Trophoblast cell (in vitro differentiated cells and primary cell): ENCODE results near the gene EIF4E.
A peak's percentile ranks its signal among the peaks of the same experiment; 100 is the strongest.
"Not testable (repeated sequence)": the region's sequence is repeated elsewhere in the genome, so short reads cannot be mapped to it uniquely, and the experiment has no call there.

Source experiments
- DNase-seq, 2 donors: peaks; one replicate each; pipeline ENCODE4 v3.0.0-alpha.2; 2016
- H2AFZ ChIP-seq: 2 replicates; pipeline ENCODE4 v1.6.1; 2013; ENCODE audit warnings: low read length, moderate library complexity, mild to moderate bottlenecking; ENCODE audit not compliant: insufficient read depth, poor library complexity
- H2AK5ac ChIP-seq: 2 replicates; pipeline ENCODE4 v1.6.1; 2013; ENCODE audit warnings: mild to moderate bottlenecking, low read length
- H2BK120ac ChIP-seq: 2 replicates; pipeline ENCODE4 v1.6.1; 2013; ENCODE audit warnings: low read length, mild to moderate bottlenecking, moderate library complexity; ENCODE audit not compliant: insufficient read depth, poor library complexity
- H2BK12ac ChIP-seq: 2 replicates; pipeline ENCODE4 v1.6.1; 2013; ENCODE audit warnings: mild to moderate bottlenecking, low read length, moderate library complexity
- H2BK5ac ChIP-seq: 2 replicates; pipeline ENCODE4 v1.6.1; 2013; ENCODE audit warnings: low read length, low read depth, moderate library complexity, mild to moderate bottlenecking; ENCODE audit not compliant: poor library complexity
- H3K14ac ChIP-seq: 2 replicates; pipeline ENCODE4 v1.6.1; 2013; ENCODE audit warnings: mild to moderate bottlenecking, low read length
- H3K18ac ChIP-seq: 2 replicates; pipeline ENCODE4 v1.6.1; 2013; ENCODE audit warnings: mild to moderate bottlenecking, low read length
- H3K23ac ChIP-seq: 2 replicates; pipeline ENCODE4 v1.6.1; 2013; ENCODE audit warnings: low read length
- H3K27ac ChIP-seq: 2 replicates; pipeline ENCODE4 v1.5.1; 2013; ENCODE audit warnings: low read depth, mild to moderate bottlenecking, inconsistent platforms, low read length, moderate library complexity
- H3K27me3 ChIP-seq: 2 replicates; pipeline ENCODE4 v1.6.1; 2013; ENCODE audit warnings: inconsistent platforms, mild to moderate bottlenecking, low read length, moderate library complexity; ENCODE audit not compliant: insufficient read depth
- H3K36me3 ChIP-seq, 2 experiments: 1 replicate in 1 of 2; 2 replicates in 1 of 2; pipeline ENCODE4 v1.6.1; 2013; ENCODE audit warnings: low read length in 2 of 2, mild to moderate bottlenecking in 2 of 2, moderate library complexity in 1 of 2; ENCODE audit not compliant: insufficient read depth in 2 of 2, control insufficient read depth in 1 of 2
- H3K4ac ChIP-seq: 2 replicates; pipeline ENCODE4 v1.6.1; 2013; ENCODE audit warnings: low read depth, mild to moderate bottlenecking, low read length, moderate library complexity
- H3K4me1 ChIP-seq, 2 experiments: 1 replicate in 1 of 2; 2 replicates in 1 of 2; pipeline ENCODE4 v1.6.1; 2013; ENCODE audit warnings: low read length in 2 of 2, mild to moderate bottlenecking in 2 of 2, moderate library complexity in 1 of 2; ENCODE audit not compliant: insufficient read depth in 2 of 2, control insufficient read depth in 1 of 2
- H3K4me2 ChIP-seq: 2 replicates; pipeline ENCODE4 v1.6.1; 2013; ENCODE audit warnings: inconsistent platforms, mild to moderate bottlenecking, low read length, moderate library complexity
- H3K4me3 ChIP-seq: 2 replicates; pipeline ENCODE4 v1.5.1; 2013; ENCODE audit warnings: mild to moderate bottlenecking, low read depth, low read length, inconsistent platforms
- H3K79me1 ChIP-seq: one replicate; pipeline ENCODE4 v1.6.1; 2013; ENCODE audit warnings: low read length
- H3K79me2 ChIP-seq: 2 replicates; pipeline ENCODE4 v1.6.1; 2013; ENCODE audit warnings: low read length, mild to moderate bottlenecking; ENCODE audit not compliant: control insufficient read depth, insufficient read depth, poor library complexity
- H3K9ac ChIP-seq: 2 replicates; pipeline ENCODE4 v1.6.1; 2013; ENCODE audit warnings: mild to moderate bottlenecking, low read length
- H3K9me3 ChIP-seq: 2 replicates; pipeline ENCODE4 v1.6.1; 2013; ENCODE audit warnings: low read depth, mild to moderate bottlenecking, control low read depth, inconsistent platforms, low read length; ENCODE audit not compliant: insufficient read depth
- H4K12ac ChIP-seq: 2 replicates; pipeline ENCODE4 v1.6.1; 2013; ENCODE audit warnings: low read depth, mild to moderate bottlenecking, low read length, moderate library complexity
- H4K8ac ChIP-seq: 2 replicates; pipeline ENCODE4 v1.6.1; 2013; ENCODE audit warnings: low read depth, mild to moderate bottlenecking, low read length, moderate library complexity
- H4K91ac ChIP-seq: one replicate; pipeline ENCODE4 v1.6.1; 2013; ENCODE audit warnings: low read depth, mild to moderate bottlenecking, low read length, moderate library complexity
- WGBS: extraction: QIAGEN DNeasy Blood & Tissue Kit; methylation state at CpG from one replicate; pipeline ENCODE4 v1.1.7; 2013; ENCODE audit warnings: missing lambda C conversion rate; ENCODE audit not compliant: insufficient read length, insufficient coverage; ENCODE audit errors: extremely low coverage; 5-methylcytosine and 5-hydroxymethylcytosine counted together

The EIF4E gene

GRCh38 chr4:98939438-98939837, 10.5 kb upstream of the EIF4E start:
- Histone ChIP-seq H3K79me1 (no peaks in the 10 kb centered on the region), H3K27ac (no peak overlapping the region), H2BK120ac (no peak overlapping the region), H3K23ac (no peak overlapping the region), H3K9me3 (no peaks in the 10 kb centered on the region), H4K12ac (no peak overlapping the region), H4K91ac (no peak overlapping the region), H3K4me2 (no peak overlapping the region), H3K27me3 (no peaks in the 10 kb centered on the region), H2BK5ac (no peak overlapping the region), H3K36me3 (no peaks in the 10 kb centered on the region), H2BK12ac (no peak overlapping the region), H4K8ac (no peak overlapping the region), H3K9ac (no peak overlapping the region), H3K4ac (no peak overlapping the region), H3K4me1 (no peaks in the 10 kb centered on the region), H3K79me2 (no peaks in the 10 kb centered on the region), H3K14ac (no peak overlapping the region), H3K18ac (no peak overlapping the region), H2AK5ac (no peak overlapping the region), H2AFZ (no peak overlapping the region), H3K4me3 (no peak overlapping the region)
- DNase-seq = no peak
- no CpG with 5 or more reads among the region's 1 CpG for WGBS

- DNase-seq = peak in 1 of 2 donors; percentile 42
- no peak overlapping the region for H3K14ac ChIP-seq
- H4K8ac ChIP-seq = no peak overlapping the region
- H2BK12ac ChIP-seq = no peak overlapping the region
- H3K4ac ChIP-seq = no peak overlapping the region
- no peak overlapping the region for H2BK120ac ChIP-seq
- H3K79me2 ChIP-seq = no peaks in the 10 kb centered on the region
- no peak overlapping the region for H3K18ac ChIP-seq
- no peaks in the 10 kb centered on the region for H3K79me1 ChIP-seq
- H3K27ac ChIP-seq = no peak overlapping the region
- H2AFZ ChIP-seq = no peak overlapping the region
- no peak overlapping the region for H2BK5ac ChIP-seq
- H4K91ac ChIP-seq = no peak overlapping the region
- no peak overlapping the region for H3K9ac ChIP-seq
- no peak overlapping the region for H3K4me2 ChIP-seq
- H3K4me3 ChIP-seq = no peak overlapping the region
- no peak overlapping the region for H2AK5ac ChIP-seq
- no peaks in the 10 kb centered on the region for H3K36me3 ChIP-seq
- H3K23ac ChIP-seq = no peak overlapping the region
- H3K4me1 ChIP-seq = no peaks in the 10 kb centered on the region
- no peaks in the 10 kb centered on the region for H3K27me3 ChIP-seq
- no peaks in the 10 kb centered on the region for H3K9me3 ChIP-seq
- WGBS = no CpG with 5 or more reads among the region's 2 CpGs
- no peak overlapping the region for H4K12ac ChIP-seq
These were observed 9.2 kb upstream of the EIF4E start for GRCh38 chr4:98937986-98938720.

GRCh38 chr4:98935633-98936032, 6.7 kb upstream of the EIF4E start:
- H4K91ac ChIP-seq = no peak overlapping the region
- no peak overlapping the region for H4K12ac ChIP-seq
- H3K36me3 ChIP-seq = no peaks in the 10 kb centered on the region
- no peak overlapping the region for H3K9ac ChIP-seq
- H2BK120ac ChIP-seq = no peak overlapping the region
- no peak overlapping the region for H3K18ac ChIP-seq
- H2BK5ac ChIP-seq = no peak overlapping the region
- no peak overlapping the region for H3K27ac ChIP-seq
- no peak overlapping the region for H3K4me3 ChIP-seq
- H2AK5ac ChIP-seq = no peak overlapping the region
- no peak overlapping the region for H3K4me2 ChIP-seq
- H3K27me3 ChIP-seq = no peaks in the 10 kb centered on the region
- peaks cover 3% of the 10 kb centered on the region for H3K9me3 ChIP-seq
- no peaks in the 10 kb centered on the region for H3K79me2 ChIP-seq
- WGBS = no CpG with 5 or more reads among the region's 4 CpGs
- H3K23ac ChIP-seq = no peak overlapping the region
- no peak for DNase-seq
- no peaks in the 10 kb centered on the region for H3K79me1 ChIP-seq
- no peak overlapping the region for H2AFZ ChIP-seq
- H3K14ac ChIP-seq = no peak overlapping the region
- H3K4ac ChIP-seq = no peak overlapping the region
- no peak overlapping the region for H2BK12ac ChIP-seq
- no peaks in the 10 kb centered on the region for H3K4me1 ChIP-seq
- H4K8ac ChIP-seq = no peak overlapping the region

- H3K27ac ChIP-seq, H3K36me3 ChIP-seq, H4K12ac ChIP-seq, H2AK5ac ChIP-seq, H2BK12ac ChIP-seq, H3K79me1 ChIP-seq, H3K23ac ChIP-seq, H3K27me3 ChIP-seq, H2BK120ac ChIP-seq, H3K4me1 ChIP-seq, H4K91ac ChIP-seq, H3K14ac ChIP-seq, H3K4me3 ChIP-seq, H3K9ac ChIP-seq, H3K79me2 ChIP-seq, H2BK5ac ChIP-seq, H3K9me3 ChIP-seq, H3K18ac ChIP-seq, H3K4ac ChIP-seq, H4K8ac ChIP-seq, H2AFZ ChIP-seq, H3K4me2 ChIP-seq, DNase-seq: not testable (repeated sequence)
- no CpG with 5 or more reads among the region's 7 CpGs for WGBS
These were observed 5.9 kb upstream of the EIF4E start for GRCh38 chr4:98934851-98935250.
